A673 (cell line): ENCODE measurements around the gene GALK1.

Experiments used
- CTCF ChIP-seq: fragments of 300-800, 200-600 bp; sonication (generic); conservative IDR thresholded peaks from 2 replicates; pipeline ENCODE4 v1.5.1; 2017; ENCODE audit warnings: low read depth, mild to moderate bottlenecking, antibody characterized with exemption, low read length, moderate library complexity, mixed read lengths
- EZH2 ChIP-seq: fragments of 200-600 bp; sonication (generic); IDR thresholded peaks from 2 replicates; pipeline ENCODE4 v1.6.1; 2017; ENCODE audit warnings: borderline replicate concordance, low read depth, mild to moderate bottlenecking, mixed read lengths, antibody characterized with exemption, low read length; ENCODE audit not compliant: poor library complexity, severe bottlenecking

GRCh38 chr17:75778861-75779249 lies 13.9 kb upstream of the GALK1 start:
- TF ChIP-seq CTCF = peak; percentile 50
- TF ChIP-seq EZH2 = no peak
